Trophoblast cell (in vitro differentiated cells and primary cell): ENCODE data around the gene RANBP1.

Source experiments
- DNase-seq, 2 donors: peaks; one replicate each; pipeline ENCODE4 v3.0.0-alpha.2; 2016
- H2AFZ ChIP-seq: 2 replicates; pipeline ENCODE4 v1.6.1; 2013; ENCODE audit warnings: low read length, moderate library complexity, mild to moderate bottlenecking; ENCODE audit not compliant: insufficient read depth, poor library complexity
- H2AK5ac ChIP-seq: 2 replicates; pipeline ENCODE4 v1.6.1; 2013; ENCODE audit warnings: mild to moderate bottlenecking, low read length
- H2BK120ac ChIP-seq: 2 replicates; pipeline ENCODE4 v1.6.1; 2013; ENCODE audit warnings: low read length, mild to moderate bottlenecking, moderate library complexity; ENCODE audit not compliant: insufficient read depth, poor library complexity
- H2BK12ac ChIP-seq: 2 replicates; pipeline ENCODE4 v1.6.1; 2013; ENCODE audit warnings: mild to moderate bottlenecking, low read length, moderate library complexity
- H2BK5ac ChIP-seq: 2 replicates; pipeline ENCODE4 v1.6.1; 2013; ENCODE audit warnings: low read length, low read depth, moderate library complexity, mild to moderate bottlenecking; ENCODE audit not compliant: poor library complexity
- H3K14ac ChIP-seq: 2 replicates; pipeline ENCODE4 v1.6.1; 2013; ENCODE audit warnings: mild to moderate bottlenecking, low read length
- H3K18ac ChIP-seq: 2 replicates; pipeline ENCODE4 v1.6.1; 2013; ENCODE audit warnings: mild to moderate bottlenecking, low read length
- H3K23ac ChIP-seq: 2 replicates; pipeline ENCODE4 v1.6.1; 2013; ENCODE audit warnings: low read length
- H3K27ac ChIP-seq: 2 replicates; pipeline ENCODE4 v1.5.1; 2013; ENCODE audit warnings: low read depth, mild to moderate bottlenecking, inconsistent platforms, low read length, moderate library complexity
- H3K27me3 ChIP-seq: 2 replicates; pipeline ENCODE4 v1.6.1; 2013; ENCODE audit warnings: inconsistent platforms, mild to moderate bottlenecking, low read length, moderate library complexity; ENCODE audit not compliant: insufficient read depth
- H3K36me3 ChIP-seq, 2 experiments: 1 replicate in 1 of 2; 2 replicates in 1 of 2; pipeline ENCODE4 v1.6.1; 2013; ENCODE audit warnings: low read length in 2 of 2, mild to moderate bottlenecking in 2 of 2, moderate library complexity in 1 of 2; ENCODE audit not compliant: insufficient read depth in 2 of 2, control insufficient read depth in 1 of 2
- H3K4ac ChIP-seq: 2 replicates; pipeline ENCODE4 v1.6.1; 2013; ENCODE audit warnings: low read depth, mild to moderate bottlenecking, low read length, moderate library complexity
- H3K4me1 ChIP-seq, 2 experiments: 1 replicate in 1 of 2; 2 replicates in 1 of 2; pipeline ENCODE4 v1.6.1; 2013; ENCODE audit warnings: low read length in 2 of 2, mild to moderate bottlenecking in 2 of 2, moderate library complexity in 1 of 2; ENCODE audit not compliant: insufficient read depth in 2 of 2, control insufficient read depth in 1 of 2
- H3K4me2 ChIP-seq: 2 replicates; pipeline ENCODE4 v1.6.1; 2013; ENCODE audit warnings: inconsistent platforms, mild to moderate bottlenecking, low read length, moderate library complexity
- H3K4me3 ChIP-seq: 2 replicates; pipeline ENCODE4 v1.5.1; 2013; ENCODE audit warnings: mild to moderate bottlenecking, low read depth, low read length, inconsistent platforms
- H3K79me1 ChIP-seq: one replicate; pipeline ENCODE4 v1.6.1; 2013; ENCODE audit warnings: low read length
- H3K79me2 ChIP-seq: 2 replicates; pipeline ENCODE4 v1.6.1; 2013; ENCODE audit warnings: low read length, mild to moderate bottlenecking; ENCODE audit not compliant: control insufficient read depth, insufficient read depth, poor library complexity
- H3K9ac ChIP-seq: 2 replicates; pipeline ENCODE4 v1.6.1; 2013; ENCODE audit warnings: mild to moderate bottlenecking, low read length
- H3K9me3 ChIP-seq: 2 replicates; pipeline ENCODE4 v1.6.1; 2013; ENCODE audit warnings: low read depth, mild to moderate bottlenecking, control low read depth, inconsistent platforms, low read length; ENCODE audit not compliant: insufficient read depth
- H4K12ac ChIP-seq: 2 replicates; pipeline ENCODE4 v1.6.1; 2013; ENCODE audit warnings: low read depth, mild to moderate bottlenecking, low read length, moderate library complexity
- H4K8ac ChIP-seq: 2 replicates; pipeline ENCODE4 v1.6.1; 2013; ENCODE audit warnings: low read depth, mild to moderate bottlenecking, low read length, moderate library complexity
- H4K91ac ChIP-seq: one replicate; pipeline ENCODE4 v1.6.1; 2013; ENCODE audit warnings: low read depth, mild to moderate bottlenecking, low read length, moderate library complexity
- WGBS: extraction: QIAGEN DNeasy Blood & Tissue Kit; methylation state at CpG from one replicate; pipeline ENCODE4 v1.1.7; 2013; ENCODE audit warnings: missing lambda C conversion rate; ENCODE audit not compliant: insufficient read length, insufficient coverage; ENCODE audit errors: extremely low coverage; 5-methylcytosine and 5-hydroxymethylcytosine counted together

The RANBP1 gene

GRCh38 chr22:20121856-20122415 is 6.0 kb downstream of the RANBP1 start:
- Histone ChIP-seq H3K79me1 (peaks cover 7% of the 10 kb centered on the region), H2BK5ac (no peak overlapping the region), H3K4me3 (no peak overlapping the region), H3K9me3 (no peaks in the 10 kb centered on the region), H4K8ac (no peak overlapping the region), H3K23ac (no peak overlapping the region), H3K36me3 (peaks cover 70 to 74% of the 10 kb centered on the region in 2 experiments), H3K4me1 (peaks cover 2 to 3% of the 10 kb centered on the region in 2 experiments), H3K79me2 (peaks cover 10% of the 10 kb centered on the region), H3K4ac (peak overlapping the region; percentile 53), H2AFZ (no peak overlapping the region), H4K91ac (no peak overlapping the region), H2BK12ac (no peak overlapping the region), H4K12ac (no peak overlapping the region), H3K18ac (no peak overlapping the region), H3K27ac (no peak overlapping the region), H2BK120ac (no peak overlapping the region), H3K9ac (no peak overlapping the region), H3K27me3 (no peaks in the 10 kb centered on the region), H3K4me2 (no peak overlapping the region), H3K14ac (no peak overlapping the region), H2AK5ac (no peak overlapping the region)
- no CpG with 5 or more reads among the region's 22 CpGs for WGBS
- DNase-seq = no peak

DNA sequence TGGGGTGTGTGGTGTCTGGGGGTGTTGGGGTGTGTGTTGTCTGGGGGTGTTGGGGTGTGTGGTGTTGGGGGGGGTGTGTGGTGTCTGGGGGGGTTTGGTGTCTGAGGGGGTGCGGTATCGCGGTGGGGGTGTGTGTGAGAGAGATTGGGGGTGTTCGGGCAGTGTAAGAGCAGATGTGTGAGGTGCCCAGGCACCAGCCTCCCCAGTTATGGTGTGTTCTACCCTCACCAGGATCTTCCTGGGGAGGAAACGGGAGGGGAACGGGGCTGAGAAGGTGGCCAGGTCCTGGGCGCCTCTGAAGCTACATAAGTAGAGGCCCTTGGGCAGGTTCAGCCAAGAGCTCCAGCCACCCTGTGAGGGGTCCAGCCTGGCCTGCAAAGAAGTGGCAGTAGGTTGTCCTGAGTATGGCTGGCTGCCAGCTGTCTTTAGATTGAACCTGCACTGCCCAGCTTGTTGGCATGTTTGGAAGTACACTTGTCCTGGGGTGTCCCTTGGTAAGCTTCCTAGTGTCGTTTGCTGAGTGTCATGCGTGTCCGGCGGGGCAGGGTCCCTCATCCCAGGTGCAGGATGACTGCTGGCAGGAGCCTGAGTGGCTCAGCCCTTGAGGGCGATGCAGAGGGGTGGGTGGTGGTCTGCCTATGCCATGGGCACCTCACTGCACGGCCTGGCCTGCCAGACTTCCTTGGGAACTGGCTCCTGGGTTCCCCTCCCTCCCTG is 7.6 kb downstream of the RANBP1 start:
- Histone ChIP-seq H3K4ac (no peak overlapping the region), H3K4me3 (no peak overlapping the region), H2BK12ac (no peak overlapping the region), H2AK5ac (no peak overlapping the region), H3K9ac (no peak overlapping the region), H3K79me2 (peaks cover 3% of the 10 kb centered on the region), H3K14ac (no peak overlapping the region), H3K9me3 (no peaks in the 10 kb centered on the region), H4K91ac (no peak overlapping the region), H3K27me3 (no peaks in the 10 kb centered on the region), H4K12ac (no peak overlapping the region), H3K36me3 (peaks cover 80 to 85% of the 10 kb centered on the region in 2 experiments), H3K18ac (peak overlapping the region; percentile 9), H2BK5ac (no peak overlapping the region), H2BK120ac (no peak overlapping the region), H2AFZ (no peak overlapping the region), H3K79me1 (no peaks in the 10 kb centered on the region), H3K4me2 (no peak overlapping the region), H4K8ac (no peak overlapping the region), H3K4me1 (peaks cover 2 to 3% of the 10 kb centered on the region in 2 experiments), H3K23ac (no peak overlapping the region), H3K27ac (no peak overlapping the region)
- no peak for DNase-seq
- WGBS = 100% methylated on average over 3 of the region's 13 CpGs

GRCh38 chr22:20124083-20124787 is 8.3 kb downstream of the RANBP1 start:
- H2BK12ac ChIP-seq = no peak overlapping the region
- no CpG with 5 or more reads among the region's 11 CpGs for WGBS
- no peak overlapping the region for H3K4ac ChIP-seq
- no peak overlapping the region for H3K4me3 ChIP-seq
- H3K4me1 ChIP-seq = no peaks in the 10 kb centered on the region
- no peaks in the 10 kb centered on the region for H3K79me1 ChIP-seq
- no peak overlapping the region for H2AFZ ChIP-seq
- H4K8ac ChIP-seq = no peak overlapping the region
- H3K9me3 ChIP-seq = no peaks in the 10 kb centered on the region
- no peak overlapping the region for H2BK120ac ChIP-seq
- H3K27ac ChIP-seq = no peak overlapping the region
- peaks cover 75 to 79% of the 10 kb centered on the region in 2 experiments for H3K36me3 ChIP-seq
- H3K4me2 ChIP-seq = no peak overlapping the region
- no peak overlapping the region for H4K91ac ChIP-seq
- no peak overlapping the region for H4K12ac ChIP-seq
- H3K14ac ChIP-seq = no peak overlapping the region
- H2BK5ac ChIP-seq = no peak overlapping the region
- H3K9ac ChIP-seq = no peak overlapping the region
- DNase-seq = no peak
- H3K79me2 ChIP-seq = no peaks in the 10 kb centered on the region
- H3K18ac ChIP-seq = peak overlapping the region; percentile 9
- no peak overlapping the region for H2AK5ac ChIP-seq
- no peak overlapping the region for H3K23ac ChIP-seq
- no peaks in the 10 kb centered on the region for H3K27me3 ChIP-seq

- no peak overlapping the region for H3K27ac ChIP-seq
- H3K4me2 ChIP-seq = no peak overlapping the region
- no peak overlapping the region for H4K12ac ChIP-seq
- no peak overlapping the region for H2AK5ac ChIP-seq
- no peak overlapping the region for H4K8ac ChIP-seq
- H3K79me2 ChIP-seq = no peaks in the 10 kb centered on the region
- no peak overlapping the region for H2BK120ac ChIP-seq
- no peak overlapping the region for H3K4me3 ChIP-seq
- H3K4ac ChIP-seq = no peak overlapping the region
- H3K27me3 ChIP-seq = no peaks in the 10 kb centered on the region
- no peak overlapping the region for H3K18ac ChIP-seq
- DNase-seq = no peak
- H3K4me1 ChIP-seq = no peaks in the 10 kb centered on the region
- no peaks in the 10 kb centered on the region for H3K79me1 ChIP-seq
- no peak overlapping the region for H2BK5ac ChIP-seq
- no CpG with 5 or more reads among the region's 32 CpGs for WGBS
- H3K9ac ChIP-seq = no peak overlapping the region
- no peak overlapping the region for H2BK12ac ChIP-seq
- no peak overlapping the region for H3K23ac ChIP-seq
- no peak overlapping the region for H4K91ac ChIP-seq
- H3K36me3 ChIP-seq = peaks cover 65 to 68% of the 10 kb centered on the region in 2 experiments
- no peak overlapping the region for H2AFZ ChIP-seq
- H3K9me3 ChIP-seq = no peaks in the 10 kb centered on the region
- no peak overlapping the region for H3K14ac ChIP-seq
These were observed 9.6 kb downstream of the RANBP1 start for GRCh38 chr22:20125201-20126174.
